PC-3 (cell line): ENCODE results near the gene GIGYF2.
"Not testable (repeated sequence)": the region's sequence is repeated elsewhere in the genome, so short reads cannot be mapped to it uniquely, and the experiment has no call there.

Experiments used
- CTCF ChIP-seq: fragments of 300-600 bp; sonication (generic); conservative IDR thresholded peaks from 2 replicates; pipeline ENCODE4 v1.5.1; 2017; ENCODE audit warnings: antibody characterized with exemption, low read depth, mild to moderate bottlenecking, low read length
- EZH2 ChIP-seq: fragments of 300-600 bp; sonication (generic); IDR thresholded peaks from one replicate; pipeline ENCODE4 v1.6.1; 2017; ENCODE audit warnings: antibody characterized with exemption, mild to moderate bottlenecking, low read length; ENCODE audit not compliant: unreplicated experiment

GRCh38 chr2:232691117-232691516 is 6.0 kb upstream of the GIGYF2 start:
- TF ChIP-seq CTCF, EZH2: not testable (repeated sequence)
